Ovary (tissue), 9 donors: ENCODE data around the gene NBEAL2. TPM values are rescaled to one million over a fixed set of nuclear protein-coding genes. Genes with fewer than 3 reads are reported as not detected.
"Not testable (repeated sequence)": the region's sequence is repeated elsewhere in the genome, so short reads cannot be mapped to it uniquely, and the experiment has no call there.

Source experiments
- DNase-seq, 5 donors: peaks; one replicate each; pipeline ENCODE4 v3.0.0-alpha.2; 2019 to 2020
- H3K27ac ChIP-seq, 2 donors: fragments of 200-600 bp; one replicate each; pipeline versions ENCODE4 v1.5.1 to v1.8.0; 2019 to 2022
- H3K27me3 ChIP-seq: fragments of 200-600 bp; one replicate; pipeline ENCODE4 v1.8.0; 2022
- H3K36me3 ChIP-seq: fragments of 200-600 bp; sonication (generic); one replicate; pipeline ENCODE4 v1.5.1; 2019
- H3K4me1 ChIP-seq: one replicate; pipeline ENCODE4 v1.8.1; 2013; ENCODE audit warnings: mild to moderate bottlenecking, moderate library complexity; ENCODE audit not compliant: insufficient read depth
- H3K4me3 ChIP-seq: fragments of 200-600 bp; sonication (generic); one replicate; pipeline ENCODE4 v1.5.1; 2017
- H3K9me3 ChIP-seq, 2 donors: fragments of 200-600 bp in 1 of 2; sonication (generic) in 1 of 2; one replicate each; pipeline versions ENCODE4 v1.5.1 to v1.8.1; 2013 to 2019; ENCODE audit warnings: mild to moderate bottlenecking in 1 of 2, moderate library complexity in 1 of 2
- EP300 ChIP-seq: sonication (generic); formaldehyde crosslinking; IDR thresholded peaks from one replicate; pipeline ENCODE4 v1.6.1; 2017; ENCODE audit warnings: antibody characterized with exemption
- POLR2A ChIP-seq: fragments of 450-650 bp; IDR thresholded peaks from one replicate; pipeline ENCODE4 v1.6.1; 2017; ENCODE audit warnings: antibody characterized with exemption, mild to moderate bottlenecking, moderate library complexity
- WGBS, 3 donors: extraction: QIAGEN DNeasy Blood & Tissue Kit in 1 of 3; methylation state at CpG; one replicate each; pipeline versions ENCODE4 v1.1.5 to v1.1.7; 2013 to 2017; 5-methylcytosine and 5-hydroxymethylcytosine counted together
- intact Hi-C, 4 donors: fragments of 100-400 bp; cut with DNase I; formaldehyde crosslinking; loops; one replicate each; pipeline versions ENCODE4 v1.11.0 to v1.15.1; 2022 to 2023
- polyA plus RNA-seq, 2 donors: library from polyadenylated mRNA; stranded (reverse); fragments of 200-250 nt in 1 of 2; fragments of 350-450 nt in 1 of 2; fragmentation: Illumina TruSeq in 1 of 2; extraction: RNeasy Lipid Tissue Mini Kit (QIAGEN cat#74804) in 1 of 2; gene quantifications; one replicate each; pipeline ENCODE4 v1.2.3, GENCODE V29; 2013 to 2014
- total RNA-seq, 7 donors: library from RNA; depleted of rRNA in 2 of 7; stranded (reverse); fragments of >200 nt in 2 of 7; fragmentation: NEBNext Ultra II Directional in 3 of 7; extraction: Animal tissue kit (Norgen Biotek cat#: 25700) in 3 of 7; gene quantifications; one replicate each; pipeline versions ENCODE4 v1.1.0 to v1.2.4, GENCODE V29; 2016 to 2023
- TF ChIP-seq, protein P1 (sequence below), 3 donors: fragments of 450-650 bp in 2 of 3; fragments of 200-600 bp in 1 of 3; IDR thresholded peaks; one replicate each; pipeline versions ENCODE4 v1.5.1 to v1.8.0; 2016 to 2022; ENCODE audit warnings: antibody characterized with exemption in 3 of 3, mild to moderate bottlenecking in 1 of 3
- donor health status: DM: no; HTN: no; CAD: no; lungs with moderate emphysema.
- donor health status: DM: no; HTN: no; CAD: no.
- donor health status: Bipolar disorder and iron deficiency.
- donor health status: DM: yes; HTN: yes; CAD: no.
- donor health status: DM: no; HTN: no; CAD: no.
- donor health status: DM: yes; HTN: yes; CAD: no.

Gene NBEAL2
- total and polyA plus RNA-seq, 9 donors = 3.4 to 19.1 (median 13.7) TPM

DNA sequence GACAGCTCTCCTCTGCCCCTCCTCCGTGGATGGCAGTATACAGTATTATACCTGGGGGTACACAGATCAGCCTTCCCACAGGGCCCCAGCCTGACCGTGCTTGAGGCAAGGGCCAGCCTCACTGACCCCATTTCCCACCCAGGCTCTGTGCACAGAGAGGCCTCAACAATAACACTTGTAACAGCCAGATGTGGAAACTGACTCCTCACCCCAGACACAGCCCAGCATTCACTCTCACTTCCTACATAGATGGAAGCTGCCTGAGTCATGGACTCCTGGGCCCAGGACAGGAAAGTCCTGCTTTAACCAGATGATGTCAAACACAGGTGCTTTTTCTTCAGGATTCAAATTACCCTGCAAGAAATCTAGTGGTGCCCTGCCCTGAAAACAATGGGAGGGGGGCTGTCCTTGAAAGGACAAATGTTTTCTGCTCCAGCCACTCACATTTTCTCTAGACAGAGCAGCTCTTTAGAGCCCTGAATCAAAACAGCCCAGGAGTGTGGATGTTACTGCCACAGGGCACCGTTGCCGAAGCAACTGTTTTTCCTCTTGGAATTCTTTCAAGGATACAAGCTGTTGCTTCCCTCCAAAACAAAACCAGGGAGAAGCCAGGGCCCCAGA lies 19.3 kb upstream of the NBEAL2 start:
- TF ChIP-seq EP300 = no peak
- TF ChIP-seq, protein P1, sequence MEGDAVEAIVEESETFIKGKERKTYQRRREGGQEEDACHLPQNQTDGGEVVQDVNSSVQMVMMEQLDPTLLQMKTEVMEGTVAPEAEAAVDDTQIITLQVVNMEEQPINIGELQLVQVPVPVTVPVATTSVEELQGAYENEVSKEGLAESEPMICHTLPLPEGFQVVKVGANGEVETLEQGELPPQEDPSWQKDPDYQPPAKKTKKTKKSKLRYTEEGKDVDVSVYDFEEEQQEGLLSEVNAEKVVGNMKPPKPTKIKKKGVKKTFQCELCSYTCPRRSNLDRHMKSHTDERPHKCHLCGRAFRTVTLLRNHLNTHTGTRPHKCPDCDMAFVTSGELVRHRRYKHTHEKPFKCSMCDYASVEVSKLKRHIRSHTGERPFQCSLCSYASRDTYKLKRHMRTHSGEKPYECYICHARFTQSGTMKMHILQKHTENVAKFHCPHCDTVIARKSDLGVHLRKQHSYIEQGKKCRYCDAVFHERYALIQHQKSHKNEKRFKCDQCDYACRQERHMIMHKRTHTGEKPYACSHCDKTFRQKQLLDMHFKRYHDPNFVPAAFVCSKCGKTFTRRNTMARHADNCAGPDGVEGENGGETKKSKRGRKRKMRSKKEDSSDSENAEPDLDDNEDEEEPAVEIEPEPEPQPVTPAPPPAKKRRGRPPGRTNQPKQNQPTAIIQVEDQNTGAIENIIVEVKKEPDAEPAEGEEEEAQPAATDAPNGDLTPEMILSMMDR (IDR thresholded peaks at IDR 0.05) = no peak
- no peak for TF ChIP-seq POLR2A
- DNase-seq = peak in 2 of 5 donors; percentile 30 to 50
- Histone ChIP-seq H3K4me3 (peak overlapping the region; percentile 12), H3K9me3 (no peaks in the 10 kb centered on the region), H3K4me1 (peaks cover 36% of the 10 kb centered on the region), H3K36me3 (no peaks in the 10 kb centered on the region), H3K27me3 (no peaks in the 10 kb centered on the region), H3K27ac (peak overlapping the region in 1 of 2 donors; percentile 41)
- WGBS, 3 donors = 6 to 14% (median 14%) methylated on average over 4 of the region's 4 CpGs
- intact Hi-C loops = no loop called here

DNA sequence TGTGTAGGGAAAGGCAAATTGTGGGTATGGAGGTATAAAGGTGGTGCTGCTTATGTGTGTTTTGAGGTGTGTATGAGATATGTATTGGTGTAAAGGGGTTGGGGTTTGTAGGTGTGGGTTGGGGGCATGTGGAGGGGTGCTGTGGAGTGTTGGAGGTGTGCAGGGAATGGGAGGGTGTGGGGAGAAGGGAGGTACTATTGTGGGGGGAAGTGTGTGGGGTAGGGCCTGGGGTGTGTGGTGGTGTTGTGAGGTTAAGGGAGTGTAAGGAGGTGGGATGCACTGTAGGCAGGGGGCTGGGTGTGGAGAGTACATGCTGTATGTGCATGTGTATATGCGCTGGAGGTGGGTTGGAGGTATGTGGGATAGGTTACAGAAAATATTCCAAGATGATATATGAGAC lies 18.6 kb upstream of the NBEAL2 start:
- peaks cover 33% of the 10 kb centered on the region for H3K4me1 ChIP-seq
- peak overlapping the region in 1 of 2 donors; percentile 41 for H3K27ac ChIP-seq
- TF ChIP-seq, protein P1 (IDR thresholded peaks at IDR 0.05) = no peak
- TF ChIP-seq EP300 (no peak), POLR2A (no peak)
- DNase-seq = no peak
- H3K4me3 ChIP-seq = peak overlapping the region; percentile 12
- no peaks in the 10 kb centered on the region for H3K9me3 ChIP-seq
- WGBS, 3 donors = 44 to 57% (median 56%) methylated on average over 1 of the region's 1 CpG
- intact Hi-C loops = no loop called here
- no peaks in the 10 kb centered on the region for H3K36me3 ChIP-seq
- no peaks in the 10 kb centered on the region for H3K27me3 ChIP-seq

DNA sequence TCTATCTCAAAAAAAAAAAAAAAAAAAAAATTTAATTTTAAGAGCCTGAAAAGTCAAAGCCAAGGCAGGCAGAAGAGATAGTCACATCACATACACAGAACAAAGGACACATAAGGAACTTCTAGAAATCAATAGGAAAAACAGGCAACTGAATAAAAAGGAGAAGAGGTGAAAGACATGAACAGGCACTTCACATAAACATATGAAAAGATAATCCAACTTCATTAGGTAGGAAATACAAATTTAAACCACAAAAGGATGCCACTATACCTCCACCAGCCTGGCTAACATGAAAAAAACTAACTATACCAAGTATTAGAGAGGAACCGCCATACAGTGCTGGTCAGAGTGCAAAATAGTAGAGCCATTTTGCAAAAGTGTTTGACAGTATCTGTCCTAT lies 17.0 kb upstream of the NBEAL2 start:
- Histone ChIP-seq H3K36me3 (no peaks in the 10 kb centered on the region), H3K4me1 (peaks cover 31% of the 10 kb centered on the region), H3K27me3 (no peaks in the 10 kb centered on the region), H3K27ac (no peak overlapping the region), H3K4me3 (no peak overlapping the region), H3K9me3 (no peaks in the 10 kb centered on the region)
- TF ChIP-seq POLR2A = no peak
- TF ChIP-seq, protein P1 (IDR thresholded peaks at IDR 0.05) = no peak
- no peak for TF ChIP-seq EP300
- intact Hi-C loops = no loop called here
- DNase-seq = no peak
- WGBS, 3 donors = 97 to 100% (median 97%) methylated on average over 1 of the region's 1 CpG

DNA sequence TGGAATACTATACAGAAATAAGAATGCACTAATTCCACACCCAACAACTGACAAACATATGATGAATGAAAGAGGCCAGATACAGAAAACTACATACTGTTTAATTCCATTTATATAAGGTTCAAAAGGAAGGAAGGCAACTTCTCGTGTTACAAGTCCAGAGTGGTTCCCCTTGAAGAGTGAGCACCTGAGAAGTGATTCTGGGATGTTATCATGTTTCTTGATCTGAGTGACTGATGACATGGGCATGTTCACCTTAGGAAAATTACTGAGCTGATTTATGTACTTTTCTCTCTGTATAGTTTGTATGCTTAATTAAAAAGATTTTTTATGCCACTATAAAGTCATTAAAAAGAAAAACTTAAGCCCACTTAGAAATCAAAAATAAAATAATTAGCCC lies 16.5 kb upstream of the NBEAL2 start:
- no peaks in the 10 kb centered on the region for H3K27me3 ChIP-seq
- 98 to 100% (median 98%) methylated on average over 1 of the region's 1 CpG for WGBS, 3 donors
- H3K4me1 ChIP-seq = peaks cover 29% of the 10 kb centered on the region
- TF ChIP-seq EP300 (no peak), POLR2A (no peak)
- TF ChIP-seq, protein P1 (IDR thresholded peaks at IDR 0.05) = no peak
- no peak overlapping the region for H3K4me3 ChIP-seq
- no peak for DNase-seq
- no peak overlapping the region for H3K27ac ChIP-seq
- no peaks in the 10 kb centered on the region for H3K9me3 ChIP-seq
- no peaks in the 10 kb centered on the region for H3K36me3 ChIP-seq
- intact Hi-C loops = no loop called here

- peaks cover 26% of the 10 kb centered on the region for H3K4me1 ChIP-seq
- intact Hi-C loops, H3K36me3 ChIP-seq, H3K27ac ChIP-seq, H3K27me3 ChIP-seq, H3K9me3 ChIP-seq, H3K4me3 ChIP-seq: not testable (repeated sequence)
- DNase-seq = peak in 1 of 5 donors; percentile 14
- WGBS, 3 donors = 92 to 96% (median 94%) methylated on average over 30 to 34 of the region's 36 CpGs
These were observed 15.4 kb upstream of the NBEAL2 start for GRCh38 chr3:46964038-46964590.
